NCI-H146 (cell line): ENCODE data around the gene PDZRN3.
"Not testable (repeated sequence)": the region's sequence is repeated elsewhere in the genome, so short reads cannot be mapped to it uniquely, and the experiment has no call there.

ENCODE experiments used
- DNase-seq: peaks from one replicate; lab custom pipeline; 2025; lab: John Stamatoyannopoulos, UW

Gene PDZRN3

DNA sequence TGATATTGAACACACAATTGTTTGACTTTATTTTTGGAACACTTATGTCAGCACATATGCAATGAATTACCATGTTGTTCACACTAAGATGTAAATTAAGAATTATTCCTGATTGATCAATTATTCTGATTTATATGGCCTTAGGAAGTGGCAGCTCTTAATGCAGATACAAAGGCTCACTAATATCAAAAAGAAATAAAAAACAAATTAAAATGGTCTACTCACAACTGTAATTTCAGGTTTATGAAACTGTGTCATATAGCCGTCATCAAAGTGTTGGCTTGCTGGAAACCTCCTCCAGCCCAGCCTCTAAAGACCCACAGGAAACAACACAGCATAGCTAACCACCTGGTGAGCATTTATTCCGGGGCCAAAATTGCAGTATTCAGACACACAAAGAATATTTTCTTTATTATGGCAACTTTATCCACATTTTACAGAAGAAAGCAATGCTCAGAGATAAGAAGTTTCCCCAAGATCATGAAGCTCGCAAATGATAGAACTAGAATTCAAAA lies 33.4 kb downstream of the PDZRN3 start:
- no peak for DNase-seq

DNA sequence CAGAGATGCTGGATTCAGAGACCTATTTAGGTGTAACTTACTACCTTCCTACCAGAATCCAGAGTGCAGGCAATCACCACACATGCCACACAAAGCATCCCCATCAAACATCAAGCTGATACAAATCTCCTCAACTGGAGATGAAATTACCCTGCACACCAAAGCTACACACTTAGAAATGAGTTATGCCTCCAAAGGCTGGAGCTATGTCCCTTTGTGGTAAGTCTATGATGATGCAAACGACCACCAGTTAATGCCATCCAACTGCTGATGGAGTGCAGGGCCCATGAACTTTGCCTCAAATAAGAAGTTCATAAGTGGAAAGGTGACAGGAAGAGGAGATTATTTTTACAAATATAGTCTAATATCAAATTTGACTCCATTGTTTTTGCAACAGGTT lies 38.1 kb downstream of the PDZRN3 start:
- no peak for DNase-seq

DNA sequence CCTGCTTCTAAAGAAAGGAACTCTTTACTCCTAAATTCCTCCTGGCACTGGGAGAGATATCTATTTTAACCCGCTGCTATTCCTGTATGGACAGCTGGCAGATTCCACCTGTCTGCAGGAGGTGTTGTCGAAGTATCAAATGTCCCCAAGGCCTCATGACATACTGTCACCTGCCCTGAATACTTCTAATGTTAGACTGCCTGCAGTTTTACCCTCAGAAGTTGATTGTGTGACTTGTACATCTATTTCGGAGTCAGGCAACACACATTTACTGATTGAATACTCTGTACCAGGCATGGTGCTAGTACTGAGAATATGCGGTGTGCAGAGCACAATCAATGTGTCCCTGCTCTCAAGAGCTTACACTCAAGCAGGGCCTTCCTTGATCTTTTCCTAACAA lies 38.6 kb downstream of the PDZRN3 start:
- DNase-seq: peak; percentile 77

DNA sequence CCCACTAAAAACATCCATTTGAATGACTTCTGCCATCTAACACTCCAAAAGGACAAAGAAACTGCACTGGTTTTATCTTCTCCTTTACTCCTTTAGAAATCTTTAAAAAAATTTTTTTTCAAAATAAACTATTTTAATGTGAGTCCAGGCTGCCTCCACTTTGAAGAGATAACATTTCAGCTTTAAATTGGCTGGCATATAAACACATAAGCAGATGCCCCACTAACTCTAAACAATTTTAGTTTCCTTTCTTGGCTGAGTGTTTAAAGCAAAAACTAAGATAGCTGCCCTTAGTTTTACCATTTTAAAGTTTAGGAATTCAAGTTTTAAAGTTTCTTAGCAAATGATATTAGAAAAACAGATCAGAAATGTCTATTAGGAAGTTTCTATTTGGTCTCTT lies 39.9 kb downstream of the PDZRN3 start:
- DNase-seq: no peak

DNA sequence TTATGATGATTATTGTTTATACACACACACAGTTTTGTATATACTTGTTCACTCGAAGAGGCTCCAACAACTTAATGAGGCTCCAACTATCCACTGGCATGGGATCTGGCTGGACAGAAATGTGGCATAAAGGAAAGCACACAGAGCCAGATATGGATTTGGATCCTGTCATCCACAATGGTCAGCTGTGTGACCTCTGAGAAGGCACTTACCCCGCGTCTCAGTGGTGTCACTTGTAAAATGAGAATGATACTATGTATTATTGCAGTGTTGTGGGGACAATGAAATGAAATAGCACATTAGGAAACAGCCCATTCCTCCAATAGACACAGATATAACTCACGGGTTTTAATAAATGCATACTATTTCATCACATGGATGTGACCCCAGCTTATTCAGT lies 42.2 kb downstream of the PDZRN3 start:
- DNase-seq: no peak

DNA sequence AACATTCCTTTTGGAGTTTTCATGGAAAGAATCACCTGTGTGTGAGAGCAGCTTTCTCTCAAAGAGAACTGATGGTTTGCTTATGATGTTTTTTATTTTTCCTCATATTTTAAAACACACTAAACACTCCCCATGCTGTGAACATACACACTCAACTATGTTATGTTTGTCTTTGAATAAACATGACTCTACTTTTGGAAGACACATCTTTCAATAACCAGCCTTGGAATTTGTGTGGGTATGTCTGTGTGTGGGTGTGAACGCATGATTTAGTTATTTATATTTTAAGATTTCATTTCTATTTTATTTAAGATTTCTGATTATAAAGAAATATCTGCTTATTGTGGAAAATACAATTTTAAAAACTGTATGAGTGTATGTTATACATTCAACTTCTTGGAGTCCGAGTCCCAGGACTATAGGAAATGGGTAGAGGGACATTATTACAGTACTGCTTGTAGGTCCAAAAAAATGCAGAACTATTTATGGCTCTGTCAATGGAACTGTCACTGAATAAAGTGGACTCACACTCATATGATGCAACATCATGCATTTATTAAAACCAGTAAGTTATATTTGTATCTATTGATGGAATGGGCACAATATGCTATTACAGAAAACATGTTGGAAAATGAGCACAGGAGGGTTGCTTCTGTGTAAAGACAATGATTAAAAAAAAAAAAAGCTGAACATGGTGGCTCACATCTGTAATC lies 43.5 kb downstream of the PDZRN3 start:
- DNase-seq: no peak

DNA sequence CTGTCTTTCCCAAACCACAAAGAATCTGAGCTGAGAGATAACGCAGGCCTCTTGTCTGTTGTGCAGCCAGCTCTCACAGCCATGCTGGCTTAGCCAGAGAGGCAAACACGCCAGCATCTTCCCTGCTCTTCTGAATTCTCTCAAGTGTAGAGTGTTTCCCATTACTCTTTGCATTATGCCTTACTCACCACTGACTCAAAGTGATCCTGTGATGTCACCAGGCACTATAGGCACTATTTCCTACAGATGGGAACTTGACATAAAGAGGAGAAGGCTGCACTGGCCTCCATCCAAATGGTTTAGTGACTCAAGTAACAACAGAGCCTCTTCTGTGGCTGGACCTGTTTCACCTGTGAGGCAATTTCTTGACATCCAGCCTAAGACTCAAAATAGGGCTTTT lies 44.4 kb downstream of the PDZRN3 start:
- no peak for DNase-seq

DNA sequence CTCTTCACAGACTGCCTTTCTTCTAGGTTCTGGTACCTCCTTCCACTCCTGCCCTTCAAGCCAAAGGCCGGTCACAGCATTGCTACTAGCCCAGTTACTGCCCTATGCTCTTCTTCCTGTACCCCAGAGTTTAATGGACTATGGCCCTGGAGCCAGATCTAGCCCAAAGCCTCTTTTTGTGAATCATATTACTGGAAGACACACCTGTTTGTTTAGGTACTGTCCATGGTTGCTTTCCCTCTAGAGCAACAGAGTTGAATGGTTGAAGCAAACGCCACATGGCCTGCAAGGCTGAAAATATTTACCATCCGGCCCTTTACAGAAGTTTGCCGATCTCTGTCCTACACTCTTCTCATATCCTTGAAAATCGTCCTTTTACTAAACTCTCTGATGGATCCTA lies 47.0 kb downstream of the PDZRN3 start:
- DNase-seq: no peak

DNA sequence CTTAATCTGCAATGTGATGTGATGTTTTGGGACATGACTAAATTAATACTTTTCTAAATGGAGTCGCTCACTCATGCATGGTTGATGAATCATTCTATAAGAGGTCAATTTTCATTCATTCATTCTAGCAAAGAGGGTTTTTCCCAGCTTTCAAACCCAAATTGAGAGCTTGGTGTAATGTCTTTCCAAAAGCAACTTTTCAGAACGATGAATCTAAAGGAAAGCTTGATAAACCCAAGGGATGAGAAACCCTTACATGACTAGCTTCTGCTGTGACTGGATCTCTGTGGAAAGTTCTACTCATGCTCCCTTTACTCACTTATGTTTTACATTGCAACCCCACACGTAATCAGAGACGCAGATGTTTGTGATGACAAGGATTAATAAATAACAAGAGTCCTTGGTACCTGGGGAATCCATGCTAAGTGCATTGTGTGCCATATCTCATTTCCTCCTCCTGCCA lies 47.7 kb downstream of the PDZRN3 start:
- no peak for DNase-seq

DNA sequence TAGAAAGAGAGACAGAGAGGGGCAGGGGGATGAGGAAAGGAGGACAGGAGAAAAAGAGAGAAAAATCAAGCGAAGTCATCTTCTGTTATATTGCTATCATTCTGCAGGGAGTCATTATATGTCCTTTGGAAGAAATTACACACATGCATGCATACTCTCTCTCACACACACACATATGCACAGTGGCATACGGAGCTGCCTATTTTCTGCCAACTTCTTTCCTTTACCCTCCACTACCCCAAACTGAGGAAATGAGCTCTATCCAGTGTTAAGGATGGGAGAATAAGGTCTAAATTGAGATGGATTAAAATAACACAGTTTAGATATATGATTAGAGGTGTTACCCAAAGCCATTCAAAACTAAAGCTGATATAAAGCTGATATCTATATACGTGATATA lies 48.8 kb downstream of the PDZRN3 start:
- no peak for DNase-seq

DNA sequence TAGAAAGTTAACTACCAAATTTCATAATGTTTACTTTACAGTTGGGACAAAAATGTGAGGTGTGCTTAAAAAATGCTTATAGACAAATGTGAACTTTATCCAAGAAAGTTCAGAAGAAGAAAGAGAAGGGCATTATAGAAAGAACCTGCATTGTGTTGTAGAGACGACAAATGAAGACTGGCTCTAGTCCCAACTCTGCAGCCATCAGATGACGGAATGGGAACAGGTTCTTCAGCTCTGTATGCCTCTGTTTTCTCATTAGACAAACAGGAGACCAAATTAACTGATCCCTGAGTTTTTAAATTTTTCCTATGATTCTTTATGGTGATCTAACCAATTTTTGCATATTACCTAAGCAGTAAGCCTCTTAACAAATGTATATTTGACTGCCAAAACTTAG lies 49.2 kb downstream of the PDZRN3 start:
- no peak for DNase-seq

DNA sequence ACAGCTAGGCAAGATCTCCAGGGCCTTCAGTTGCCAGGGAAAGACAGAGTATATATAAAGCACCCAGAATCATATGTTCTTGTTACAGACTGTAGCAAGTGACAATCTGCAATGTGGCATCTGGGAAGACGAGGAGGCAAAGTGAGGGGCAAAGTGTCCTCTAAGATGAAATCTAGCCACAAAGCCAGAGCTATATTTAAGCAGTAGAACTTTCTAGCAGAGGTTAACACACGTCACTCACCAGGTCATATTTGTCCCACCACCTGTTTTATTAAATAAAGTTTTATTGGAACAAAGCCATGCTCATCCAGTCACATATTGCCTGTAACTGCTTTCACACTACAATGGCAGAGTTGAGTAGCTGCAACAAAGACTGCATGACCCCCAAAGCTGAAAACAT lies 51.5 kb downstream of the PDZRN3 start:
- DNase-seq: no peak

DNA sequence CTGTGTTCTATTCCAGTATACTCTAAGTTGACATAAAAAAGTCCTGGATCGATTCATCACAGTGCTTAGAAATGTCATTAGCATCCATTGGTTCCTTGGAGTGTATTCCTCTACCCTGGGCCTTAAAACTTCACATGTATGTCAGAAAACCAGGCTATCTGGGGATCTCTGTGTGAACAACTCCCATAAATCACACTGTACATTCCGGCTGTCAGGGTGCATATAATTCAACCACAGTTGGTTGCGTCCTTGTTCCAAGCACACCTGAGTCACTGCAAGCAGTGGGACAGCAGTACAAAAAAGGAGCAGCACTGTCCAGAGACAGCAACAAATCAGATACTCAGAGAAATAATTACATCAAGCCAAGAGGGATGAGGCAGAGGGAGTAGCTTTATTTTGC lies 52.4 kb downstream of the PDZRN3 start:
- no peak for DNase-seq

DNA sequence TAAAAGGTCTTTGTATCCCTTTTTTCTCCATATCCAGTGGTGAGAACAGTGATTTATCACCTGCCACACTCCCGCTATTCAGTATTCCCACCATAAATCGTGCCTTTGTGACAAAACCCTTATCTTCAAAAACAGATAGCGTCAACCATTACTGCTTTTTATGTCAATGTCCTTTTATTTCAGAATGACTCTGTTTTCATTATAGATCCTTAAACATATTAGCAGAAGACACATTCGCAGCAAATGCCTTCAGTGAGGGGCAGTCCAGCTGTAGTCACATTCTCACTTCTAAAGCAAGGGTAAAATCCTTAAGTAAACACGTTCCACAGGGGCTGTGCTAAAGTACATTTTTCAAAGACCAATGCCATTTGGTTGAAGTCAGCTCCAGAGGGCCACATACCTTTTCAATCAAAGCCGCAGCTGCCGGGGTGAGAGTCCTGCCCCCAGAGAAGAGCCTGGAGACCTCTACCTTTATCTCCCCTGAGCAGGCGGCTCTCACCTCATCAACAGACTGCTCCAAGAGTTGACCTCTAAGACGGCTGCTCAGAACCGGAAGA lies 53.4 kb downstream of the PDZRN3 start:
- peak; percentile 71 for DNase-seq

DNA sequence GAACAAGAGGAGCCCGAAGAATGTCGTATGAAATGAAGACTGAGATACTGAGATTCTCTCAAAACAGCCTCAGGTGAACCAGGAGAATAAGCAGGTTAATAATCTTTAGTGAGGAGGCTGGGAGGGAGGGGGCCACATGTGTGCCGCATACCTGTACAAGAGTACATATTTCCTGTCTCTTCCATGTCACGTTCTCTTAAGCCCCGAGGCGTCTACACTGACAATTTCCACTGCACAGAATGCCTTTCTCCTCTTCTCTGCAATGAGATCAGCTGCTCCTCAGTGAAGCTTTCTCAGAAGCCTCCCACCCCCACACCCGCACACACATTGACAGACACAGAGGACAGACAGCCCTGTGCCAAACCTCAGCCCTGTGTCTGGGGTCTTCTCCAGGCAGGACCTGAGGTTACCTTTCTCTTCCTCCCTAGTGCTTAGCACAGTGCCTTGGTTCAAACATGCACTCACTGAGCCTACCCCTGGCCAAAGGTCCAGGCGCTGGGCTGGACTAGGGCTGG lies 55.4 kb downstream of the PDZRN3 start:
- no peak for DNase-seq

DNA sequence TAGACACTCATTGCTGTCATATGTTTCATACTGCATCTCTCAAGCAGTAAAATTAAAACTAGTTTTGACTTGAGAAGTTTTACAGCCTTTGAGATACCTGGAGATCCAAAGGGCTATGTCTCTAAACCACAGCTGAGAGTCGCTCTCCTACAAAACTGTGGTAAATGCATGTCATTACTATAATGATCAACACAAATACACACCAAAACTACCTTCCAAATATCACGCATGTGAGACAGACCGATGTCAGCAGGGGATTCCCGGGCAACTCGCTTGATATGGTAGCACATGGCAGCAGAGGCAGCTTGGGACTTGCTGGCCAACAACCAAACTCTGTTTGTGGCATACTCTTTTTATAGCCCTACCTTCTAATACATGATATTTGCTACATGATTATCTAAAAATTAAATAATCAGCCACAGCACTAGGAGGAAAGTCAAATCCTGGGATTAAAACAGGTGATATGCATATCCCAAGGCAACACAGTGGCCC lies 56.3 kb downstream of the PDZRN3 start:
- no peak for DNase-seq

DNA sequence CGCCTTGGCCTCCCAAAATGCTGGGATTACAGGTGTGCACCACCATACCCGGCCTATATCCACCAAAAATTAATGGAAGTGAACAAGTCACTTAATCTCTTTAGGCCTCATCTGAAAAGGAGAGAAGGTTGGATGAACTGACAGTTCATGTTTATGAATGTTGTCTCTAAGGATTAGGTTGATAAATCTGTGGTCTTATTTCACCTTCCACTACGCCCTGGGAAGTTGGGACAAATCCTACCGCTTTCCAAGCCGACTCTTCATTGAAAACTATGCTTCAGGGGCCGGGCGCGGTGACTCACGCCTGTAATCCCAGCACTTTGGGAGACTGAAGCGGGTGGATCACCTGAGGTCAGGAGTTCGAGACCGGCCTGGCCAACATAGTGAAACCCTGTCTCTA lies 59.4 kb downstream of the PDZRN3 start:
- not testable (repeated sequence) for DNase-seq

DNA sequence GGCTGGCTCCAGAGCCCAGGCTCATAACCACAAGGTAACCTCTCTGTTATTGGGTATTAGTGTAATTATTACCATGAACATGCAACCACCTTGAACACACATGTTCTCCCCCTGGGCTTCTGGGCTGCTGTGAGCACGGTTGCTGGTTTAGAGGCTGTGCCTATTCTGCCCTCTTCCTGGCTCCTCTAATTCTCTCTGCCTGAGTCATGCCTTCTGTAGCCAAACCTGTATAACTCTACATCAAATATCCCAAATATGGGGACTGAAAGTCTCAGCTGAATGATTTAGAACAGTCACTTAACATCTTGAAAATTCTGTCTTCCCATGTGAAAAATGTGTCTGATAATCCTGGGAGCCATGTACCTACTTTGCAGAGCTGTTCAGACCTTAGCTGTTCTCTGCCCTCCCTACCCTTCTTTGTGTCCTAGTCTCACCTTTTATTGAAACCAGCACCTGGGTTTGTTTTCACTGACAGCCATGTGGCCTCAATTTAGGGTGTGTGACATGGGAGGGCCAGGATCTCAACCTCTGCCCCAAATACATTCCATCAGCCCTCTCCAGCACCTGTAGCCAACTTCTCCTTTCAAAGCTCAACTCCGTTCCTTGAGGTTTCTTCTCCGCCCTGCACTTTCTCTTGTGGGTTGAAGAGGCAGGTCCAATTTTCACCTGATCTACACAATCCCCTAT lies 60.7 kb downstream of the PDZRN3 start:
- DNase-seq: no peak

DNA sequence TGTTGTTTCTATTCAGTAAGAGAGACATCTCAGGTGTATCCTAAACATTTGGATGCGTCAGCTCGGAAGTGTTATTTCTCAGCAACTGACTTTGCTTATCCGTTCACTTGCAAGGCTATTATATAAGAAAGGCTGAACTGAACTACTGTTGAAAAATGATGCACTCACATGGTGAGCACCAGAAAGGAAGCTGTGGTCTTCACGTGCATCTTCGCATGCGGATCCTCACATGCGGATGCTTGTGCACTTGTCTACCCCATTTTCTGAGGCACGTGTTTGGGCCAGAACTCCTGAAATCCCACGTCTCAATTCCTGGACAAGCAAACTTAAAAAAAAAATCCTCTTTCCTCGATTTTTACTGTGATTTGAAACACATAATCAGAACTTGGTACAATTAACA lies 63.2 kb downstream of the PDZRN3 start:
- no peak for DNase-seq

DNA sequence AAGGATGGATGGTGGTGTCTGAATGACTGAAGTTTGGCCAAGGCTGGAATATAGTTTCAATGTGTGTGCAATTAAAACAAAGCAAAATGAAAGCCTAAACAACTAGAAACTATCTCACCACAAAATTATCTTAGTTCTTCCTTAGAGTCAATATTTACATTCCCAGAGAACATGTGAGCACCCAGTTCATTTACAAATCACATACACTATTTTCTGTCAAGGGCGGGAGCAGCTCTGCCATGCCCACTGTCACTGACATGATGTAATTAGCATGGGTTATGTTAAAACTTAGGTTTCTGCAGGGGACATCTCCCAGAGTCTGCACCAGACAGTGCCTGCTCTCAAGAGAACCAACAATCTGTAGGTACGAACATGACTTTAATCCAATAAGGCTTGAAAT lies 65.0 kb downstream of the PDZRN3 start:
- DNase-seq: no peak

DNA sequence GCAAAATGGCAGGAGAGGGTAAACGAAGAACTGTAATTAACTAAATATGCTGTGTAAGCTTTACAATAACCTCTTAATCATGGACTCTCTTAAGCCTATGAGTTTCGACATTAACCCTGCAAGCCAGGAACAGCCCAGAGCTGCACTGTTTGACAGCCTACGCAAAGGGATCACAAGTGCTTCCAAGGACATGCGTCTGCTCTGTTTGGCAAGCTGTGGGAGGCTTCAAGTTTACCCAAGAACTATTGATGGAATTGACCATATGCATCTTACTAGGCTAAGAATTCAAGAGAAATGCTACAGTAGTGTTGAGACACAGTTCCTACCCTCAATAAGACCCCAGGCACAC lies 66.0 kb downstream of the PDZRN3 start:
- no peak for DNase-seq

DNA sequence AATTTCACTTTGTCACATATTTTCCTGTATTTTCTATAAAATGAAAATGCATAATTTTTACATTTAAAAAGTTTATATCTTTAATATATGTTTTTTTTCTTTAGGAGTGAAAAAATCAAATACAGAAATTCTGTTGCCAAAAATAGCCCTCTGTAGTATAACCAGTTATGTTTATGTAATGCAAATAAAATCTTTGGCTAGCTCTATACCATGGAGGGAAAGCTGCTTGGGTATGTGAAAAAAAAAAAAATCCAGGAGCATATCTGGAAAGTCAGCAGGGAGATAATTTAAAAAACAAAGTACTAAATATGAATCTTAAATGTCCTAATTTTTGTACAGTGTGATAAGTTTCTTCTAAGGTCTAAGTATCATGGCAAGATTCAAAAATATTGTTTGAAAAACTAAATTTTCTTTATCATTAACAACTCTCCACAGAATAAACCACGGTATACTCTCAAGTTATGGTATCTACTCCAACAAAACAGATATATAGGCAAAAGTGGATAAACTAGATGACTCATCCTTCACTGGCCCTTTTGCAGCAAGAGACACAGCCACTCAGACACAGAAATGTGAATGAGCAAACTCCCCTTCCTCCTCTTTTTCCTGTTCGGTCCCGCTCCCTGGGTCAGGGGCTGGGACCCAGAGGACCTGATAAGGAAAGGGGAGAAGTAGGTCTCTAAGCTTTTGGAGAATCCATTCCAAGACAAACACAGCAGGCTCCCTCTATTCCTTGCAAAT lies 66.6 kb downstream of the PDZRN3 start:
- no peak for DNase-seq
